PC-3 (cell line): ENCODE measurements around the gene NAB1. TPM values are rescaled to one million over a fixed set of nuclear protein-coding genes. Genes with fewer than 3 reads are reported as not detected.

Source experiments
- ATAC-seq: fragments of 200-7000 bp; cut with Tn5 transposase; 2 replicates; pipeline ENCODE4 v1.9.1; 2020; ENCODE audit warnings: mild to moderate bottlenecking, moderate library complexity
- BruUV-seq: library from RNA; stranded (reverse); fragments of 400-500 nt; replicated peaks from 2 replicates; lab custom pipeline; 2021; lab: Mats Ljungman, UMichigan
- CTCF ChIA-PET: fragments of 300-600 bp; sonication (Branson Sonifier 250); formaldehyde crosslinking; loops from one replicate; lab custom pipeline; 2022; ENCODE audit warnings: antibody characterized with exemption; lab: Charles Lee
- POLR2A ChIA-PET: fragments of 300-600 bp; sonication (Branson Sonifier 250); formaldehyde crosslinking; loops from one replicate; lab custom pipeline; 2022; ENCODE audit warnings: antibody characterized with exemption; ENCODE audit not compliant: unreplicated experiment; lab: Charles Lee
- DNase-seq: peaks from one replicate; pipeline ENCODE4 v3.0.0-alpha.2; 2015
- H2AFZ ChIP-seq: fragments of 300-600 bp; sonication (generic); 2 replicates; pipeline ENCODE4 v1.6.0; 2016; ENCODE audit warnings: antibody characterized with exemption, low read length
- H3F3A ChIP-seq: fragments of 300-600 bp; sonication (generic); one replicate; pipeline ENCODE4 v1.6.0; 2017; ENCODE audit warnings: antibody characterized with exemption, low read length, control low read depth, mild to moderate bottlenecking; ENCODE audit not compliant: unreplicated experiment
- H3K27ac ChIP-seq: fragments of 300-600 bp; sonication (generic); 2 replicates; pipeline ENCODE4 v1.5.1; 2016; ENCODE audit warnings: mild to moderate bottlenecking, low read length
- H3K27me3 ChIP-seq: fragments of 300-600 bp; sonication (generic); 2 replicates; pipeline ENCODE4 v1.6.1; 2016; ENCODE audit warnings: low read length, mixed read lengths
- H3K36me3 ChIP-seq: fragments of 300-600 bp; sonication (generic); 2 replicates; pipeline ENCODE4 v1.6.1; 2016; ENCODE audit warnings: low read depth, mixed run types, low read length, mixed read lengths
- H3K4me1 ChIP-seq: fragments of 300-600 bp; sonication (generic); 2 replicates; pipeline ENCODE4 v1.5.1; 2016; ENCODE audit warnings: low read length; ENCODE audit not compliant: insufficient read depth
- H3K4me2 ChIP-seq: fragments of 300-600 bp; sonication (generic); 2 replicates; pipeline ENCODE4 v1.6.0; 2016; ENCODE audit warnings: low read length
- H3K4me3 ChIP-seq: fragments of 300-600 bp; sonication (generic); 2 replicates; pipeline ENCODE4 v1.5.1; 2016; ENCODE audit warnings: mild to moderate bottlenecking, low read length, mixed read lengths
- H3K79me2 ChIP-seq: fragments of 300-600 bp; sonication (generic); 2 replicates; pipeline ENCODE4 v1.6.1; 2017; ENCODE audit warnings: low read length, mixed read lengths
- H3K9ac ChIP-seq: fragments of 300-600 bp; sonication (generic); 2 replicates; pipeline ENCODE4 v1.6.0; 2016; ENCODE audit warnings: mild to moderate bottlenecking, low read length
- H3K9me2 ChIP-seq: fragments of 300-600 bp; sonication (generic); replicated peaks from 2 replicates; pipeline ENCODE4 v1.6.1; 2016; ENCODE audit warnings: mixed run types, low read length, mixed read lengths
- H3K9me3 ChIP-seq: fragments of 300-600 bp; sonication (generic); 2 replicates; pipeline ENCODE4 v1.6.1; 2016; ENCODE audit warnings: low read length, mixed read lengths
- H4K20me1 ChIP-seq: fragments of 300-600 bp; sonication (generic); 2 replicates; pipeline ENCODE4 v1.6.1; 2016; ENCODE audit warnings: low read length, mixed read lengths
- EZH2 ChIP-seq: fragments of 300-600 bp; sonication (generic); IDR thresholded peaks from one replicate; pipeline ENCODE4 v1.6.1; 2017; ENCODE audit warnings: antibody characterized with exemption, mild to moderate bottlenecking, low read length; ENCODE audit not compliant: unreplicated experiment
- EZH2phosphoT487 ChIP-seq: fragments of 300-600 bp; sonication (generic); IDR thresholded peaks from 2 replicates; pipeline ENCODE4 v1.6.1; 2018; ENCODE audit warnings: mild to moderate bottlenecking, antibody characterized with exemption, low read length, borderline replicate concordance
- intact Hi-C: fragments of 100-400 bp; cut with micrococcal nuclease; formaldehyde crosslinking; loops from 2 replicates; pipeline ENCODE4 v1.9.0; 2023
- total RNA-seq: library from RNA; depleted of rRNA; stranded (reverse); fragments of >200 nt; gene quantifications from 2 replicates; pipeline ENCODE4 v1.2.3, GENCODE V29; 2014
- TF ChIP-seq, protein P1 (sequence below): fragments of 300-600 bp; sonication (generic); conservative IDR thresholded peaks from 2 replicates; pipeline ENCODE4 v1.5.1; 2017; ENCODE audit warnings: antibody characterized with exemption, low read depth, mild to moderate bottlenecking, low read length

Gene NAB1
- total RNA-seq, 1 experiment from 2014 or later, result 23.1 TPM

DNA sequence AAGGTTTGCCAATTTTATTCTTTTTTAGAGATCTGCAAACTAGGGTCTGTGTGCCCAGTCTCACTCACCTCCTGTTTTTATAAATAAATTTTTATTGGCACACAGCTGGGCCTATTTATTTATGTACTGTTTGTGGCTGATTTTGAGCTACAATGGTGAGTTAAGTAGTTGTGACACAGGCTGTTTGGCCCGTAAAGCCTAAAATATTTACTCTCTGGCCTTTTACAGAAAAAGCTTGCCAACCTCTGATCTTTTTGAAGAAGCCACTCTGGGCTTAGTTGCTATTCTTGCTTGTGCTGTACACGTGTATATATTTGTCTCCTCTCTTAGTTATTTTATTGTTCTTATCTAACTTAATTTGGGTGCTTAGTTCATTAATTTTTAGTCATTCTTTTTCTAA is 14.5 kb downstream of the NAB1 start:
- no peaks in the 10 kb centered on the region for H3K9me2 ChIP-seq
- no peak overlapping the region for H2AFZ ChIP-seq
- peaks cover 3% of the 10 kb centered on the region for H3K36me3 ChIP-seq
- no peaks in the 10 kb centered on the region for H3F3A ChIP-seq
- no peak overlapping the region for H3K4me3 ChIP-seq
- CTCF ChIA-PET, result no interaction called here
- H3K27me3 ChIP-seq, result no peaks in the 10 kb centered on the region
- H3K79me2 ChIP-seq, result peaks cover 47% of the 10 kb centered on the region
- no peak overlapping the region for H3K9ac ChIP-seq
- intact Hi-C loops, result no loop called here
- H4K20me1 ChIP-seq, result no peaks in the 10 kb centered on the region
- no peaks in the 10 kb centered on the region for H3K9me3 ChIP-seq
- H3K4me1 ChIP-seq, result peaks cover 24% of the 10 kb centered on the region
- no peak for TF ChIP-seq EZH2phosphoT487
- TF ChIP-seq EZH2, result no peak
- TF ChIP-seq, protein P1, sequence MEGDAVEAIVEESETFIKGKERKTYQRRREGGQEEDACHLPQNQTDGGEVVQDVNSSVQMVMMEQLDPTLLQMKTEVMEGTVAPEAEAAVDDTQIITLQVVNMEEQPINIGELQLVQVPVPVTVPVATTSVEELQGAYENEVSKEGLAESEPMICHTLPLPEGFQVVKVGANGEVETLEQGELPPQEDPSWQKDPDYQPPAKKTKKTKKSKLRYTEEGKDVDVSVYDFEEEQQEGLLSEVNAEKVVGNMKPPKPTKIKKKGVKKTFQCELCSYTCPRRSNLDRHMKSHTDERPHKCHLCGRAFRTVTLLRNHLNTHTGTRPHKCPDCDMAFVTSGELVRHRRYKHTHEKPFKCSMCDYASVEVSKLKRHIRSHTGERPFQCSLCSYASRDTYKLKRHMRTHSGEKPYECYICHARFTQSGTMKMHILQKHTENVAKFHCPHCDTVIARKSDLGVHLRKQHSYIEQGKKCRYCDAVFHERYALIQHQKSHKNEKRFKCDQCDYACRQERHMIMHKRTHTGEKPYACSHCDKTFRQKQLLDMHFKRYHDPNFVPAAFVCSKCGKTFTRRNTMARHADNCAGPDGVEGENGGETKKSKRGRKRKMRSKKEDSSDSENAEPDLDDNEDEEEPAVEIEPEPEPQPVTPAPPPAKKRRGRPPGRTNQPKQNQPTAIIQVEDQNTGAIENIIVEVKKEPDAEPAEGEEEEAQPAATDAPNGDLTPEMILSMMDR, result no peak
- ATAC-seq (peak; percentile 64), DNase-seq (peak; percentile 18)
- POLR2A ChIA-PET, result interaction anchor here (0.7 kb wide), 1 partner anchor 17 kb away, joined by 3 read pairs; no protein-coding TSS in a partner anchor
- no TSS peak for BruUV-seq
- H3K27ac ChIP-seq, result no peak overlapping the region
- no peak overlapping the region for H3K4me2 ChIP-seq

DNA sequence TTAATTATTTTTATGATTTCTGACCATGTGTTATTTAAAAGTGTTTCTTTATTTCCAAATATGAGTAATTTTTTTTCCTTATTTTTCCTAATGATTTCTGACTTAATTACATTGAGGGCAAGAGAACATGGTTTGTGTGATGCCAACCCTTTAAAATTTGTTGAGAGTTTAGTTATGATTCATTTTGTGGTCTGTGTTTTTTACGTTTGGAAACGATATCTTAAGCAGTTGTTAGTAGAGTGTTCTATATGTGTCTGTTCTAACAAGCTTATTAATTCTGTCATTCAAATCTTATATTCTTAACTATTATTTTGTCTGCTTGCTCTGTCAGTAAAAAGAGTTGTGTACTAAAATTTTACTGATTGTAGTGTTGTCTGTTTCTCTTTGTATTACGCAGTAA is 15.0 kb downstream of the NAB1 start:
- Histone ChIP-seq H3K4me3 (no peak overlapping the region), H3K27ac (no peak overlapping the region), H3K4me2 (no peak overlapping the region), H3K79me2 (peaks cover 42% of the 10 kb centered on the region), H3K9me2 (no peaks in the 10 kb centered on the region), H3F3A (no peaks in the 10 kb centered on the region), H3K9me3 (no peaks in the 10 kb centered on the region), H4K20me1 (no peaks in the 10 kb centered on the region), H3K36me3 (peaks cover 3% of the 10 kb centered on the region), H3K4me1 (peaks cover 27% of the 10 kb centered on the region), H3K9ac (no peak overlapping the region), H2AFZ (no peak overlapping the region), H3K27me3 (no peaks in the 10 kb centered on the region)
- POLR2A ChIA-PET, result interaction anchor here (0.6 kb wide), 1 partner anchor 828 kb away, joined by 22 read pairs; no protein-coding TSS in a partner anchor
- DNase-seq, result peak; percentile 12
- BruUV-seq, result no TSS peak
- no peak for TF ChIP-seq EZH2phosphoT487
- no peak for TF ChIP-seq EZH2
- TF ChIP-seq, protein P1, result no peak
- CTCF ChIA-PET, result interaction anchor here (0.6 kb wide), 1 partner anchor 16 kb away, joined by 3 read pairs; no protein-coding TSS in a partner anchor
- intact Hi-C loops, result no loop called here
- no peak for ATAC-seq

DNA sequence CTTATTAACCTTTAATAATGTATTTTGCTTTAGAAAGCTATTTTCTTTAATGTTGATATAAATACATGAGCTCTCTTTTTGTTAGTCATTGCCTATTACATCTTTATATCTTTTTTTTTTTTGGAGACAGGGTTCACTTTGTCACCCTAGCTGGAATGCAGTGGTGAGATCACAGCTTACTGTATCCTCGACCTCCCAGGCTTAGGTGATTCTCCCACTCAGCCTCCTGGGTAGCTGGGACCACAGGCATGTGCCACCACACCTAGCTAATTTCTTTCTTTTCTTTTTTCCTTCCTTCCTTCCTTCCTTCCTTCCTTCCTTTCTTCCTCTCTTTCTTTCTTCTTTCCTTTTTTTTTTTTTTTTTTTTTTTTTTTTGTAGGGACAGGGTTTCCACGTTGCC is 15.4 kb downstream of the NAB1 start:
- no peak overlapping the region for H2AFZ ChIP-seq
- peaks cover 40% of the 10 kb centered on the region for H3K79me2 ChIP-seq
- ATAC-seq (no peak), DNase-seq (no peak)
- H3K9ac ChIP-seq, result no peak overlapping the region
- H3K36me3 ChIP-seq, result peaks cover 3% of the 10 kb centered on the region
- H3K9me3 ChIP-seq, result no peaks in the 10 kb centered on the region
- no peak overlapping the region for H3K27ac ChIP-seq
- H3K9me2 ChIP-seq, result no peaks in the 10 kb centered on the region
- H3K4me1 ChIP-seq, result peaks cover 31% of the 10 kb centered on the region
- intact Hi-C loops, result no loop called here
- H3K4me2 ChIP-seq, result no peak overlapping the region
- H3F3A ChIP-seq, result no peaks in the 10 kb centered on the region
- POLR2A ChIA-PET, result interaction anchor here (0.6 kb wide), 1 partner anchor 828 kb away, joined by 22 read pairs; no protein-coding TSS in a partner anchor
- 0 out of 2 replicates have a peak, but pooled peaks cover under 1% of the 10 kb centered on the region for H4K20me1 ChIP-seq
- no TSS peak for BruUV-seq
- CTCF ChIA-PET, result interaction anchor here (0.6 kb wide), 1 partner anchor 16 kb away, joined by 3 read pairs; no protein-coding TSS in a partner anchor
- TF ChIP-seq, protein P1, result no peak
- no peak for TF ChIP-seq EZH2
- no peak for TF ChIP-seq EZH2phosphoT487
- no peak overlapping the region for H3K4me3 ChIP-seq
- H3K27me3 ChIP-seq, result no peaks in the 10 kb centered on the region
